Type B pancreatic cell (in vitro differentiated cells): Measurements from ENCODE around the gene FBP2. TPM values are rescaled to one million over a fixed set of nuclear protein-coding genes. Genes with fewer than 3 reads are reported as not detected.
A peak's percentile ranks its signal among the peaks of the same experiment; 100 is the strongest.

Experiments used
- DNase-seq: peaks from one replicate; pipeline ENCODE4 v3.0.0; 2021; ENCODE audit warnings: mixed read lengths; ENCODE audit not compliant: unreplicated experiment; ENCODE audit errors: extremely low spot score
- H3K27ac Mint-ChIP-seq: 2 replicates; pipeline ENCODE4 v1.8.0; 2021; ENCODE audit warnings: mild to moderate bottlenecking, mixed read lengths
- H3K27me3 Mint-ChIP-seq: 2 replicates; pipeline ENCODE4 v1.8.0; 2021; ENCODE audit warnings: mixed read lengths
- H3K36me3 Mint-ChIP-seq: 2 replicates; pipeline ENCODE4 v1.8.0; 2021; ENCODE audit warnings: mixed read lengths
- H3K4me1 Mint-ChIP-seq: one replicate; pipeline ENCODE4 v1.8.0; 2021; ENCODE audit warnings: mixed read lengths; ENCODE audit not compliant: unreplicated experiment
- H3K4me3 Mint-ChIP-seq: 2 replicates; pipeline ENCODE4 v1.8.0; 2021; ENCODE audit warnings: mild to moderate bottlenecking, mixed read lengths
- H3K9me3 Mint-ChIP-seq: 2 replicates; pipeline ENCODE4 v1.8.0; 2021; ENCODE audit warnings: mixed read lengths
- total RNA-seq: library from RNA; stranded (reverse); gene quantifications from 2 replicates; pipeline ENCODE4 v1.2.1, GENCODE V29; 2021; ENCODE audit warnings: low replicate concordance
- TF ChIP-seq, protein P1 (sequence below): fragments of 200-600 bp; sonication (generic); conservative IDR thresholded peaks from 2 replicates; pipeline ENCODE4 v1.5.0; 2021; ENCODE audit warnings: antibody characterized with exemption, mild to moderate bottlenecking

Gene FBP2
- total RNA-seq, 1 donor from 2014 or later, result not detected

DNA sequence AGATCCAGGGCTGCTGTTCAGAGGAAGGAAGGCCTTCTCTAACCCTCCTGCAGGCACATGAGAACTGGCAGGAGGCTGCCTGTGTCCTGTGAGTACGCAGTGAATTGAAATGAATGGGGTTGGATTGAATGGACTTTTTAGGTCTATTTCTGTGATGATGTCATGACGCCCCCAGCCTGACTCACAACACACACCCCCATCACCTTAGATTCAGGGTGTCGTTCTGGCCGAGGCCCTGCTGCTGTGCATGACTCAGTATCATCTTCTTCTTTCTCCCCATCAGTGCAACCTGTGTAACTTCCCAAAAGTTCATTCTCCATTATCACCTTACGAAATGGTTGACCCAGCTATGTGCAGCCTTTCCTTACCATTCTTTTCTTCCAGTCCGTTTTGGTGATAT lies 33.4 kb downstream of the FBP2 start:
- peaks cover 5% of the 10 kb centered on the region for H3K9me3 Mint-ChIP-seq
- peaks cover 23% of the 10 kb centered on the region for H3K36me3 Mint-ChIP-seq
- DNase-seq, result no peak
- peaks cover 14% of the 10 kb centered on the region for H3K4me1 Mint-ChIP-seq
- no peaks in the 10 kb centered on the region for H3K27me3 Mint-ChIP-seq
- TF ChIP-seq, protein P1, sequence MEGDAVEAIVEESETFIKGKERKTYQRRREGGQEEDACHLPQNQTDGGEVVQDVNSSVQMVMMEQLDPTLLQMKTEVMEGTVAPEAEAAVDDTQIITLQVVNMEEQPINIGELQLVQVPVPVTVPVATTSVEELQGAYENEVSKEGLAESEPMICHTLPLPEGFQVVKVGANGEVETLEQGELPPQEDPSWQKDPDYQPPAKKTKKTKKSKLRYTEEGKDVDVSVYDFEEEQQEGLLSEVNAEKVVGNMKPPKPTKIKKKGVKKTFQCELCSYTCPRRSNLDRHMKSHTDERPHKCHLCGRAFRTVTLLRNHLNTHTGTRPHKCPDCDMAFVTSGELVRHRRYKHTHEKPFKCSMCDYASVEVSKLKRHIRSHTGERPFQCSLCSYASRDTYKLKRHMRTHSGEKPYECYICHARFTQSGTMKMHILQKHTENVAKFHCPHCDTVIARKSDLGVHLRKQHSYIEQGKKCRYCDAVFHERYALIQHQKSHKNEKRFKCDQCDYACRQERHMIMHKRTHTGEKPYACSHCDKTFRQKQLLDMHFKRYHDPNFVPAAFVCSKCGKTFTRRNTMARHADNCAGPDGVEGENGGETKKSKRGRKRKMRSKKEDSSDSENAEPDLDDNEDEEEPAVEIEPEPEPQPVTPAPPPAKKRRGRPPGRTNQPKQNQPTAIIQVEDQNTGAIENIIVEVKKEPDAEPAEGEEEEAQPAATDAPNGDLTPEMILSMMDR, result no peak
- no peak overlapping the region for H3K4me3 Mint-ChIP-seq
- no peak overlapping the region for H3K27ac Mint-ChIP-seq

DNA sequence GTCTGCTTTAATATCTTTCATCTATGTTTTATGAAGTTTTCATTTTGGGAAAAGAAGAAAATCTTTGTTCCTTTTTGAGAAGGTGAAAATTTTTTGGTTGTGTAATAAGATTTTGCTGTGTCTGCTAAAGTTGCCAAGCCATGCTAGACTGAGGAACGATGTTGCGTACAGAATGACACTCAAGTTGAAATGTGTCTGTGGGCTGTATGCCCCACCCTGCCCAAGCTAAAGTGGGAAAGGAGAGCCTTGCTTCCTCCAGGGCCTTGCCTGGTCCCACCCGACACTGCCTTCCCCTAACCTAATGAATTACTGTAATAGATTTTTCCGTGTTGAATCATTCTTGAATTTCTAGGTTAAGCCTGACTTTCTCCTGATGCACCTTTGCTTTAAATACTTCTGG lies 36.2 kb downstream of the FBP2 start:
- Mint-ChIP-seq H3K27ac (peak overlapping the region; percentile 65), H3K36me3 (peaks cover 6% of the 10 kb centered on the region), H3K27me3 (no peaks in the 10 kb centered on the region), H3K4me3 (no peak overlapping the region), H3K9me3 (no peaks in the 10 kb centered on the region), H3K4me1 (peaks cover 18% of the 10 kb centered on the region)
- TF ChIP-seq, protein P1, result no peak
- no peak for DNase-seq

DNA sequence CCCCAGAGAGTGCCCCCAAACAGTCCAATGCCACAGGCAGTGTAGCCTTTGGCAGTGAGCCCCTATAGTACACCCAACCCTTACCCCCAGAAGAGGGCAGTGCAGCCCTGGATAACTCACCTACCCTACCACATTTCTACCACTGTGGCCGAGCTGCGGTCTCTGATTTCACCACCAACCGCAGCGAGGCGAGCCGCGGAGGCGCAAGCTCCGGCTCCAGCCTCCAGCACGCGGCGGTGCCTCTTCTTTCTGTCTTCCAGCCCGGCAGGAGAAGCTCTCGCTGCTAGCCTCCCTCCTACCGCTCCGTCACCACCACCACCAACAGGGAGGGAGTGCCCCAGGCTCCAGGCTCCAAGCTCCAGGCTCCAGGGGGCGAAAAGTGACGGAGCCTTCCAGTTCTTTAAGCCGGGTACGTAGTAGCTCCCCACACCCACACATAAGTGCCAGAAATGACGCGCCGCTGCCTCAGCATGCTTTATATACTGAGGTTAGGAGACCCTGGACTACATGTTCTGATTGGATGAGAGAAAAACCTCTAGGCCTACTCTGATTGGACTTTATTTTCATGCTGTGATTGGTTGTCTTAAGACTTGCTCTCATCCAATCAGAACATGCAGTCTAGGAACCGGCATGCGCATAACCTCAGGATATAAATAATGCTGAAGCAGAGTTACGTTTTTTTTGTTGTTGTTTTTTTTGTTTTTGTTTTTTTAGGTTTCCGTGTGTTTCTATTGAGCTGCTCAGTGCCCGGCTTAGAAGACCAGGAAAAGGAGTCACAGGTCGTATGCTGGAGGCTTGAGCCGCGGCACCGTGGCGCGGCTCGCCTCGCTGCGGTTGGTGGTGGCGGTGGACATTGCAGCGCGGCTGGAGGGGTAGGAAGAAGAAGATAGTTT lies 38.9 kb downstream of the FBP2 start, which contains the start of gene PCAT7:
TSS of gene PCAT7 (plus strand) at position 645 of the 893 bp plus-strand sequence.
- Mint-ChIP-seq H3K9me3 (no peaks in the 10 kb centered on the region), H3K27ac (no peak within 1 kb of the TSS), H3K4me3 (no peak within 1 kb of the TSS), H3K27me3 (no peaks in the 10 kb centered on the region), H3K36me3 (peaks cover 10% of the 10 kb centered on the region), H3K4me1 (peaks cover 18% of the 10 kb centered on the region)
- peak; percentile 81 for DNase-seq
- TF ChIP-seq, protein P1, result peak; percentile 79

DNA sequence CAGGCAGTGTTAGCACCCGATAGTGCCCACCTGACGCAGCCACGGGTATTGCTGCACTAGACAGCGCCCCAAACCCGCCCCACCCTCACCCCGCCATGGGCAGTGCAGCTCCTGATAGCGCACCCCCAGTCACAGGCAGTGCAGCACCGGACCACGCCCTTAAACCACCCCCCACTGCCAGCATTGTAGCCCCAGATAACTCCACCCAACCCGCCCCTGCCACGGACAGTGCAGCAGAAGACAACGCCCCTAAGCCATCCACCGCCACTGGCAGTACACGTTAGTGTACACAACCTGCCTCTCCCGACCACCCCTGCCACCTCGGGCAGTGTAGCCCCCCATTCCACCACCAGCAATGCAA lies 39.6 kb downstream of the FBP2 start:
- no peak for DNase-seq
- Mint-ChIP-seq H3K4me1 (peaks cover 18% of the 10 kb centered on the region), H3K27ac (no peak overlapping the region), H3K4me3 (no peak overlapping the region), H3K36me3 (peaks cover 10% of the 10 kb centered on the region), H3K9me3 (no peaks in the 10 kb centered on the region), H3K27me3 (no peaks in the 10 kb centered on the region)
- TF ChIP-seq, protein P1, result no peak

DNA sequence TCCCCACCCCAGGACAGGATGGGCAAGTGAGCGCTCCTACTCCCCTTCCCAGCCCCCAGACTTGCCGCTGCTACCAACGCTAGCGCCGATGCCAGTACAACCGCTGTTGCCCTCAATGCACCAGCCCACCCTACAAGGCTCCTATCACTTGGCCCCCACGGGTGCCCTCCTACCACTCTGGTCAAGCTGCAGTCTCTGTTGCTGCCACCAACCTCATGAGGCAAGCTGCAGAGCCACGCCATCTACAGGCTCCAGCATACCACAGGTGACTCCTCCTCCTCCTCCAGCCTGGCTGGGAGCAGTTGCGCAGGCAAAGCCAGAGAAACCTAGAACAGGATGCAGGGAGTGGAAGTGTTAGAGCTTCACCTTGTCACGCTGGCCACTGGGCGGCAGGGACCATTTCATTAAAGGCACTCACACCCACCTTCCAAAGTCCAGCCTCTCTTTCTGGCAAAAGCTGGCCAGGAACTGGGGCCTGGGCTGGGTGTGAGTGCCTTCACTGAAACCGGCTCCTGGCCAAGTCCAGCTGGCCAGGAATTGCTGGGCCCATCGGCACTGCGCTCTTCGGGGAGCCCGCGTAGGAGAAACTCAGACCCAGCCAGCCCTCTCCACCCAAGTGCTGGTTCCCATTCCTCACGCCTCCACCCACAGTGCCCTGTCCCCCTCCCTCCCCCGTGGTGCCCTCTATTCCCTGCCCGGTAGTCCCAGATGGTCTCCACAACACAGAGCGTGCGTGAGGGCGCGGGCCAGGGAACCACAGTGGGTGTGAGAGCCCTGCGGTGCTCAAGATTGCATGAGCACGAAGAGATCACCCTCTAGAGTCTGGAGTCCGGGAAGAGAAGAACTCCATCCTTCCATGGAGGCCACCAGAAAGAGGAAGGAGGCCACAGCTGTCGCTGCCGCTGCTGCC lies 40.3 kb downstream of the FBP2 start:
- Mint-ChIP-seq H3K27me3 (no peaks in the 10 kb centered on the region), H3K9me3 (no peaks in the 10 kb centered on the region), H3K27ac (no peak overlapping the region), H3K36me3 (peaks cover 10% of the 10 kb centered on the region), H3K4me1 (peaks cover 18% of the 10 kb centered on the region), H3K4me3 (peak overlapping the region; percentile 40)
- TF ChIP-seq, protein P1, result no peak
- DNase-seq, result no peak
